GM19239 (cell line): ENCODE measurements around the gene SYT15.
"Not testable (repeated sequence)": the region's sequence is repeated elsewhere in the genome, so short reads cannot be mapped to it uniquely, and the experiment has no call there.

Experiments
- DNase-seq: peaks from one replicate; pipeline ENCODE4 v3.0.0; 2011; ENCODE audit warnings: low spot score; ENCODE audit not compliant: insufficient read length
- FAIRE-seq: peaks from 2 replicates; lab custom pipeline; 2011; peaks lifted over from hg19 to GRCh38; lab: Jason Lieb, UNC

Gene SYT15

GRCh38 chr10:46578474-46579178 lies at the start of gene SYT15:
Gene SYT15 (plus strand): TSS chr10:46579128. CDS start chr10:46579169, 41 bp downstream.
- not testable (repeated sequence) for FAIRE-seq, DNase-seq

- FAIRE-seq, DNase-seq: not testable (repeated sequence)
Measured at GRCh38 chr10:46529742-46530141, 49.2 kb upstream of the SYT15 start.

- no peak for DNase-seq
- FAIRE-seq, result no peak
Measured at GRCh38 chr10:46530249-46531186, 48.4 kb upstream of the SYT15 start.

- not testable (repeated sequence) for FAIRE-seq, DNase-seq
Measured at GRCh38 chr10:46532256-46532655, 46.7 kb upstream of the SYT15 start.

- DNase-seq (no peak), FAIRE-seq (no peak)
Measured at GRCh38 chr10:46534828-46535524, 44.0 kb upstream of the SYT15 start.

GRCh38 chr10:46536171-46536570 lies 42.8 kb upstream of the SYT15 start:
- DNase-seq, result no peak
- no peak for FAIRE-seq

GRCh38 chr10:46536781-46537180 lies 42.1 kb upstream of the SYT15 start:
- FAIRE-seq (no peak), DNase-seq (no peak)

- FAIRE-seq, result no peak
- DNase-seq, result no peak
Measured at GRCh38 chr10:46537309-46537708, 41.6 kb upstream of the SYT15 start.

GRCh38 chr10:46538155-46538554 lies 40.8 kb upstream of the SYT15 start:
- DNase-seq, result no peak
- FAIRE-seq, result no peak

- DNase-seq (no peak), FAIRE-seq (no peak)
Measured at GRCh38 chr10:46538717-46539426, 40.1 kb upstream of the SYT15 start.

- FAIRE-seq, result no peak
- no peak for DNase-seq
Measured at GRCh38 chr10:46539596-46540411, 39.1 kb upstream of the SYT15 start.

- FAIRE-seq (no peak), DNase-seq (no peak)
Measured at GRCh38 chr10:46540412-46541016, 38.4 kb upstream of the SYT15 start.

GRCh38 chr10:46541017-46541661 lies 37.8 kb upstream of the SYT15 start:
- FAIRE-seq (no peak), DNase-seq (no peak)

- FAIRE-seq (no peak), DNase-seq (no peak)
Measured at GRCh38 chr10:46541735-46542566, 37.0 kb upstream of the SYT15 start.

- DNase-seq, result no peak
Measured at GRCh38 chr10:46542567-46543465, 36.1 kb upstream of the SYT15 start.

More at GRCh38 chr10:46542567-46543465, 36.1 kb upstream of the SYT15 start:
- no peak for FAIRE-seq
